Measurements from ENCODE around the gene CTNS.

Gene CTNS

GRCh38 chr17:3609689-3610088 lies 26.9 kb upstream of the CTNS start:
- no peak overlapping the region for H3K27ac ChIP-seq
- no peak for TF ChIP-seq CTCF (conservative IDR thresholded peaks at IDR 0.05)

GRCh38 chr17:3610523-3610922 lies 26.0 kb upstream of the CTNS start:
- H3K27ac ChIP-seq, result no peak overlapping the region
- TF ChIP-seq CTCF (conservative IDR thresholded peaks at IDR 0.05), result no peak

- H3K27ac ChIP-seq, result no peak overlapping the region
- TF ChIP-seq CTCF (conservative IDR thresholded peaks at IDR 0.05), result no peak
These were observed 23.4 kb upstream of the CTNS start for GRCh38 chr17:3613124-3613523.

- H3K27ac ChIP-seq, result no peak overlapping the region
- TF ChIP-seq CTCF (conservative IDR thresholded peaks at IDR 0.05), result no peak
These were observed 21.2 kb upstream of the CTNS start for GRCh38 chr17:3615160-3615870.

- TF ChIP-seq CTCF (conservative IDR thresholded peaks at IDR 0.05), result no peak
- no peak overlapping the region for H3K27ac ChIP-seq
These were observed 15.3 kb upstream of the CTNS start for GRCh38 chr17:3621146-3621720.

- no peak for TF ChIP-seq CTCF (conservative IDR thresholded peaks at IDR 0.05)
- H3K27ac ChIP-seq, result no peak overlapping the region
These were observed 13.5 kb upstream of the CTNS start for GRCh38 chr17:3622977-3623594.

- no peak overlapping the region for H3K27ac ChIP-seq
- no peak for TF ChIP-seq CTCF (conservative IDR thresholded peaks at IDR 0.05)
These were observed 9.5 kb upstream of the CTNS start for GRCh38 chr17:3626831-3627768.
